GM12874 (cell line): ENCODE measurements around the gene JPH2.

Experiments used
- TF ChIP-seq, protein P1 (sequence below): IDR thresholded peaks from 2 replicates; pipeline ENCODE4 v1.5.1; 2011; ENCODE audit warnings: low read depth, mild to moderate bottlenecking, control low read depth, low read length, moderate library complexity; ENCODE audit not compliant: insufficient read depth

Gene JPH2

DNA sequence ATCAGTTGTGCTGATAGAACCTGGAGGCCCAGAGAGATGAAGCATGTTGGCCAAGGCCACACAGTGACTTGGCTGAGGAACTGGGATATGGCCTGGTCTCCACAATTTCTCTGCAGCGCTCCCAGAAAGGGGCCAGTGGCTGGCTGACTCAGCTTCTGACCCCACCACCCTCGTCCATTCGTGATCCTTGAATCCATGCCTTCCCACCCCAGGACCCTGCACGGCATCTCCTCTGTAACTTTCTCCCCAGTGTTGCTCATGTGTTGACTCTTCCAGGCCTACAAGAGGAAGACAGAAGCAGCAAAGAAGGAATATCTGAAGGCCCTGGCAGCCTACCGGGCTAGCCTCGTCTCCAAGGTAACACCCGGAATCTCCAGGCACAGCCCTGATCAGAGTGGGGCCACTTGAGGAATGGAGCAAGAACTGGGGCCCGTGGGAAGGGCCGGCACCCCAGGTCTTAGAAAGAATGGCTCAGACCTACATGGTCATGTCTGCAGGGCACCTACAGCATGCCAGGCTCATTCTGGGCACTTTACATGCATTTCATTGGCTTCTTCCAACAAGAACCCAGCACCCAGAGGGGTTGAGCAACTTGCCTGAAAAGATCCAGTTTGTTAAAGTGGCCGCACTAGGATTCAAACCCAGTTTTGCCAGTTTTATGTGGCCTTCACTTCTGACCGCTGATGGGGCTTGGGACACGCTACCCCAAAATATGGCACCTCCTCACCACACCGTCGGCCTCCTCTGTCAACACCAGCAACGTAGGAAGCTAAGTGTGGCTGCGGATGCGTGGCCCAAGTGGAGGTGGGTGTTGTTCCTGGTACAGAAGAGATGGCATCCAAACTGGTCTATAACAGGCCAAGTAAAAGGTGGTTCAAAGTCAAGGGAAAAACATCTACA is 122.2 kb downstream of the JPH2 start:
- TF ChIP-seq, protein P1, sequence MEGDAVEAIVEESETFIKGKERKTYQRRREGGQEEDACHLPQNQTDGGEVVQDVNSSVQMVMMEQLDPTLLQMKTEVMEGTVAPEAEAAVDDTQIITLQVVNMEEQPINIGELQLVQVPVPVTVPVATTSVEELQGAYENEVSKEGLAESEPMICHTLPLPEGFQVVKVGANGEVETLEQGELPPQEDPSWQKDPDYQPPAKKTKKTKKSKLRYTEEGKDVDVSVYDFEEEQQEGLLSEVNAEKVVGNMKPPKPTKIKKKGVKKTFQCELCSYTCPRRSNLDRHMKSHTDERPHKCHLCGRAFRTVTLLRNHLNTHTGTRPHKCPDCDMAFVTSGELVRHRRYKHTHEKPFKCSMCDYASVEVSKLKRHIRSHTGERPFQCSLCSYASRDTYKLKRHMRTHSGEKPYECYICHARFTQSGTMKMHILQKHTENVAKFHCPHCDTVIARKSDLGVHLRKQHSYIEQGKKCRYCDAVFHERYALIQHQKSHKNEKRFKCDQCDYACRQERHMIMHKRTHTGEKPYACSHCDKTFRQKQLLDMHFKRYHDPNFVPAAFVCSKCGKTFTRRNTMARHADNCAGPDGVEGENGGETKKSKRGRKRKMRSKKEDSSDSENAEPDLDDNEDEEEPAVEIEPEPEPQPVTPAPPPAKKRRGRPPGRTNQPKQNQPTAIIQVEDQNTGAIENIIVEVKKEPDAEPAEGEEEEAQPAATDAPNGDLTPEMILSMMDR: no peak
